Testis (tissue), 2 donors: ENCODE measurements around the gene RNASEH1.

ENCODE experiments used
- POLR2A ChIP-seq: fragments of 450-650 bp; IDR thresholded peaks from one replicate; pipeline ENCODE4 v1.6.1; 2017; ENCODE audit warnings: antibody characterized with exemption, mild to moderate bottlenecking, moderate library complexity
- TF ChIP-seq, protein P1 (sequence below), 3 experiments: fragments of 450-650 bp in 2 of 3; fragments of 200-600 bp in 1 of 3; sonication (generic) in 1 of 3; IDR thresholded peaks; one replicate each; pipeline ENCODE4 v1.5.1; 2016 to 2019; ENCODE audit warnings: antibody characterized with exemption in 3 of 3, mild to moderate bottlenecking in 2 of 3, moderate library complexity in 1 of 3

GRCh38 chr2:3512086-3512485 is 46.0 kb downstream of the RNASEH1 start:
- no peak for TF ChIP-seq POLR2A
- TF ChIP-seq, protein P1, sequence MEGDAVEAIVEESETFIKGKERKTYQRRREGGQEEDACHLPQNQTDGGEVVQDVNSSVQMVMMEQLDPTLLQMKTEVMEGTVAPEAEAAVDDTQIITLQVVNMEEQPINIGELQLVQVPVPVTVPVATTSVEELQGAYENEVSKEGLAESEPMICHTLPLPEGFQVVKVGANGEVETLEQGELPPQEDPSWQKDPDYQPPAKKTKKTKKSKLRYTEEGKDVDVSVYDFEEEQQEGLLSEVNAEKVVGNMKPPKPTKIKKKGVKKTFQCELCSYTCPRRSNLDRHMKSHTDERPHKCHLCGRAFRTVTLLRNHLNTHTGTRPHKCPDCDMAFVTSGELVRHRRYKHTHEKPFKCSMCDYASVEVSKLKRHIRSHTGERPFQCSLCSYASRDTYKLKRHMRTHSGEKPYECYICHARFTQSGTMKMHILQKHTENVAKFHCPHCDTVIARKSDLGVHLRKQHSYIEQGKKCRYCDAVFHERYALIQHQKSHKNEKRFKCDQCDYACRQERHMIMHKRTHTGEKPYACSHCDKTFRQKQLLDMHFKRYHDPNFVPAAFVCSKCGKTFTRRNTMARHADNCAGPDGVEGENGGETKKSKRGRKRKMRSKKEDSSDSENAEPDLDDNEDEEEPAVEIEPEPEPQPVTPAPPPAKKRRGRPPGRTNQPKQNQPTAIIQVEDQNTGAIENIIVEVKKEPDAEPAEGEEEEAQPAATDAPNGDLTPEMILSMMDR (IDR thresholded peaks at IDR 0.05): no peak
